ENCODE data around the gene CCND2.

Gene CCND2

DNA sequence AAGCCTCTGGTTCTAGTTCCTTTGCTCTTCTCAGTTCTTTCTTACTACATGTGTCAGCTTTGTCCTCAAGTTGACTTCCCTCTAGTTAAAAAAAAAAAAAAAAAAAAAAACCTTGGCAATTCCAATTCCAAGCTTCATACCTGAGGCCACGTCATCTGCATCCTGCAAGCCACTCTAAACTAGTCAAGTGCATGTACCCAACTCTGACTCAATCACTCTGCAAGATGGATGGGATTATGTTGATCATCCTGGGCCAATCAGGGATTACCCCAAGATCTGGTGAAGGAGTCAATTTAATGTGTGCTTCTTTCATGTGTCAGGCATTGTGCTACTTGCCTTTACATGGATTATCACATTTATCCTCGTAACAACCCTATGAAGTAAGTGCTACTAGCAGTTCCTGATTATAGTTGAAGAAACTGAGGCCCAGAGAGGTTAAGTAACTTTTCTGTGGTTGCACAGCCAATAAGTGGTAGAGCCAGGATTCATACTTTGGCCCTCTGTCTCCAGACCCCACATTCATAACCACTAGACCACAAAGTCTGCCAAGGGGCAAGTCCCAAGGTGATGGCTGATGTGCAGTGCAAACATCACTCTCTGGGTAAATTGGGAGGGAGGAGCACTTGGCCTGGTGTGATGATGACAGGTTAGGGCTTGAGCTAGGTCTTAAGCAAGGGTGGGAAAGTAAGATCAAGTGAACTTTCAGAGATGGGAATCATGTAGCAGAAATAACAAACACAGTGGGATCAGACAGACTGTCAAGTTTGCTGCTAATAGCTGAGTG lies 17.3 kb upstream of the CCND2 start:
- DNase-seq (ENCODE audit: low read depth in 1 of 2, low spot score in 1 of 2), result no peak

- DNase-seq (ENCODE audit: low read depth in 1 of 2, low spot score in 1 of 2), result no peak
Observed at GRCh38 chr12:4257442-4257841, 16.1 kb upstream of the CCND2 start.

DNA sequence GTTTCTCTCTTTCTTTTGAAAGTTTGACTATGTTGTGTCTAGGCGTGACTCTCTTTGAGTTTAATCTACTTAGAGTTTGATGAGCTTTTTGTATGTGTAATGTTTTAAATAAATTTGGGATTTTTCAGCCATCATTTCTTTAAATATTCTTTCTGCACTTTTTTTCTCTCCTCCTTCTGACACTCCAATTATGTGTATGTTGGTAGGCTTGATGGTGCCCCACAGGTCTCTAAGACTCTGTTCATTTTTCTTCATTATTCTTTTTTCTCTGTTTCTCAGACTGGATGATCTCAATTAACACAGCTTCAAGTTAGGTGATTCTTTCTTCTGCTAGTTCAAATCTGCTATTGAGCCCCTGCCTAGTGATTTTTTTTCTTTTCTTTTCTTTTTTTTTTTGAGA lies 14.5 kb upstream of the CCND2 start:
- no peak for DNase-seq (ENCODE audit: low read depth in 1 of 2, low spot score in 1 of 2)

DNA sequence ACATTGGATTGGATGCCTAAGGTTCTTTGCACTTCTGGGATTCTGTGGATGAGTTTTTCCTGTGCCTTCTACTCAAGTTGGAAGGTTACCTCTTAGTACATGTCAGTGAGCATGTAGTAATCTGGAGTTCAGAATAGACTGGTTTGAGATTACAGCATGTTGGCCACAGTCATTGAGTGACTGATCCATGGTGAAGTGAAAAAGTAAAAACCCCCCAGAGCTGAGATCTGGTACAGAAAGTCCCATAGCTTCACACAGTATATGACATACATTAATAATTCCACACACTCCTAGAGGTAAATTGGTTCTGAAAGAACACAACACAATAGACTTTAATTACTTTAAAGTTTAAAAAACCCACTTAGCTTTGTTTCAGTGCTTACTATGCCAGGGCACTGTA lies 11.9 kb upstream of the CCND2 start:
- DNase-seq (ENCODE audit: low read depth in 1 of 2, low spot score in 1 of 2), result no peak

- DNase-seq (ENCODE audit: low read depth in 1 of 2, low spot score in 1 of 2), result no peak
Observed at GRCh38 chr12:4265280-4265679, 8.3 kb upstream of the CCND2 start.

DNA sequence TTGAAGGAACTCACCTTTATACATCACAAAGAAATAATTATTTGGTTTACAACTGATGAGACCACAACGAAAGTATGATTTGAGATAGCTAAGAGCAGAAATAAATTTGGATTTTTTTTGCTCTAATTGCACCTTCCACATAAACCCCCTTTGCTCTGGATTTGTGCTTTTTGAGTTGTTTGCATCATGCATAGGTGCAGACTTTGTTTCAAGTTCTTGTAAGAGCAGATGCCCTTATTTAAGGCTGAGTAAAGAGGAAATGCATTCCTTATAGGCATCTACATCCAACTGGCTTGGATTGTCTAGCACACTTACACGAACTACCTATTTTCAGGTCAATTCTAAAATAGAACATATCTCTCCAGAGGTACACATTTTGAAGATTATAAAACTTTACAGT lies 6.6 kb upstream of the CCND2 start:
- DNase-seq (ENCODE audit: low read depth in 1 of 2, low spot score in 1 of 2), result no peak

DNA sequence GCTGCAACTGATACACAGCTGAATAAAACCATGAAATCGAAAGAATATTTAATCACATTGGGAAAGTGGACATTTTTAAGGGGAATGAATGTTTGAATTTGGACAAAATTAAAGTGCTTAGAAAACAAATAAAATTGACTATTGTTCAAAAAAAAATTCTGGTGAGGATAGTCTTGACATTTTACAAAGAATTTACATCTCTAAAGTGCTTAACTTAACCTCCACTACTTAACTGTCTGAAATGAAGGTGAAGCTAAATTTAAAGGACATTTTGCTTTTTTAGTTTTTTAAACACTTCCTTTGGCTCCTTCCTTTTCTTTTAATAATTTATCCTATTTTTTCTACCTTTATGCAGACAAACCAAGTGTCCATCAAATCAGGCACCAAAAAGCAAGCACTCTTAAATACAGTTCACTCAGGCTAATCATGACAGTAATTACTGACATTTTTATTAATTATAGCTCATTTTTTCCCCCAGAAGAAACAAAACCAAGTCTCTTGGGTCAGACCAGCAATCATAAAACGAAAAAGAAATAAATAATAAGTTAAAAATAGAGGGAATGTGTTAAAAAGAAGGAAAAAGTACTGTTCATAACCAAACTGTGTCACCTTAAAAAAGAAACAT lies 5.7 kb upstream of the CCND2 start:
- no peak for DNase-seq (ENCODE audit: low read depth in 1 of 2, low spot score in 1 of 2)

- DNase-seq (ENCODE audit: low read depth in 1 of 2, low spot score in 1 of 2), result peak in 1 of 2 donors; percentile 58
Observed at GRCh38 chr12:4268329-4269181, 5.0 kb upstream of the CCND2 start.

DNA sequence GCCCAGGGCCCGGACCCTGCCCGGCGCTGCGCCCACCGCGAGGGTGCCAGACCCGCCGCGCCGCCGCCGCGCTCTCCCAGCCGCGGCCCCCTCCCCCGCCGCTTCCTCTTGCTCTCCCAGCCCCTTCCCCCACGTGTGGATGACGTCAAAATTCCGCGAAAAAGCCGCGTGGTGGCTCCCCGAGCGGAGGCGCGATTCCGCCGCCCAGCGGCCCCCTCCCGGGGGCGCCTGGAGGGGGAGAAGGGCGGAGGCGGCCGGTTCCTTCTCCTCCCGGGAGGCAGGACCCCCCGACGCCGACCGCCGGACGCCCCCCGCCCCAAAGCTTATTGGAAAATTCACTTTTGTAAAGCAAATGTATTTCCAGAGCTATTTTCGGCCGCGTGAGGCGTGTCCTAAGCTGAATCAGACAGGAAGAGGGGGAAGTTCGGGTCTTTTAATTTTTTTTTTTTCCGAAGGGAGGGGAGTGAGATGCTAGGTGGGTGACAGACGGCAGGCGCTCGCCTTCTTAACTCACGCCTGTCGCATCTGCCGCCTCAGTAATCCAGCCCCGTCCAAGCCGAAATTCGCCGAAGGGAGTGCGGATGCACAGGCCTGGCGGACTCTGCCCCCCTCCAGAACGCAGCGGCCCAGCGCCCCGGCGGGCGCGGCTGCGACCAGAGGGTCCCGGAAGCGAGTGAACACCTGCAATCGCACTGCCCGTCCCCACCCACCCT lies 4.1 kb upstream of the CCND2 start:
- DNase-seq (ENCODE audit: low read depth in 1 of 2, low spot score in 1 of 2), result peak; percentile 91 to 94

- DNase-seq (ENCODE audit: low read depth in 1 of 2, low spot score in 1 of 2), result peak in 1 of 2 donors; percentile 40
Observed at GRCh38 chr12:4270016-4270830, 3.3 kb upstream of the CCND2 start.

- peak; percentile 43 to 47 for DNase-seq (ENCODE audit: low read depth in 1 of 2, low spot score in 1 of 2)
Observed at GRCh38 chr12:4270831-4271716, 2.5 kb upstream of the CCND2 start.

DNA sequence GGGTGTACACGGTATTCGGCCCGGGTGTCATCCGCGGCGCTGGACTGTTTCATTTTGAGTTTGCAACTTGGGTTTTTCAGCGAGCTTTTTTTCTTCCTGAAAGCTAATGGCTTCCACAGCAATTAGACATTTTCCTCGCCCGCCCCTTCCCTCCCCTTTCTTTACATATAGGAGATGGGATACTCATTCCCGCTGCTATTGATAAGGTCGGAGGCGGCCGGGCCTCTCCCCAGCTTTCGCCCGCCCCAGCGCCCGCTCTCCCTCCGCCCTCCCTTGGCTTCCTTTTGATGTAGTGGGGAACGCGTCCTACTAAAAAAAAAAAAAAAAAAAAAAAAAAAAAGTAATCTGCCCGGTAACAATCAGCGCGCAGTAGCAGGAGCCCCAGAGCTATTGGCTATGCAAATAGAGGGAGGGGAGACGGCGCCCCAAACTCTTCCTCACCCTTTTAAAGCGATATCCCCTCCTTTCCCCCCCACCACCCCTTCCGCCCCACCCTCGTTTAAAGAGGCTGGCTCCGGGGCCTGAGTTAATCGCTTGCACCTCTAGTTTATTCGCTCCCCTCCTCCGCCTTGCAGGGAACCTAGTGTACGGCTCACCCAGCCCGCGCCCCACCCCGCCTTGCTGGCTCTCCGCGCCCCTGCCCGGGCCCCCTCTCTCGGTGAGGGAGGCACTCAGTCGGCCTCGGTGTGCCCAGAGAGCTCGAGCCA lies 1.7 kb upstream of the CCND2 start:
- DNase-seq (ENCODE audit: low read depth in 1 of 2, low spot score in 1 of 2), result peak; percentile 75 to 91

- DNase-seq (ENCODE audit: low read depth in 1 of 2, low spot score in 1 of 2), result peak; percentile 57 to 67
Observed at GRCh38 chr12:4272424-4273272, 914 bp upstream of the CCND2 start.

DNA sequence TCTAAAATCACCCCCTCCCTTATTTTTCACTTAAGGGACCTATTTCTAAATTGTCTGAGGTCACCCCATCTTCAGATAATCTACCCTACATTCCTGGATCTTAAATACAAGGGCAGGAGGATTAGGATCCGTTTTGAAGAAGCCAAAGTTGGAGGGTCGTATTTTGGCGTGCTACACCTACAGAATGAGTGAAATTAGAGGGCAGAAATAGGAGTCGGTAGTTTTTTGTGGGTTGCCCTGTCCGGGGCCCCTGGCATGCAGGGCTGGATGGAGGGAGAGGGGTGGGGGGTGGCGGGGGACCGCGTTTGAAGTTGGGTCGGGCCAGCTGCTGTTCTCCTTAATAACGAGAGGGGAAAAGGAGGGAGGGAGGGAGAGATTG lies 300 bp upstream of the CCND2 start:
- DNase-seq (ENCODE audit: low read depth in 1 of 2, low spot score in 1 of 2), result no peak

GRCh38 chr12:4274396-4275015 lies 944 bp downstream of the CCND2 start:
- no peak for DNase-seq (ENCODE audit: low read depth in 1 of 2, low spot score in 1 of 2)

DNA sequence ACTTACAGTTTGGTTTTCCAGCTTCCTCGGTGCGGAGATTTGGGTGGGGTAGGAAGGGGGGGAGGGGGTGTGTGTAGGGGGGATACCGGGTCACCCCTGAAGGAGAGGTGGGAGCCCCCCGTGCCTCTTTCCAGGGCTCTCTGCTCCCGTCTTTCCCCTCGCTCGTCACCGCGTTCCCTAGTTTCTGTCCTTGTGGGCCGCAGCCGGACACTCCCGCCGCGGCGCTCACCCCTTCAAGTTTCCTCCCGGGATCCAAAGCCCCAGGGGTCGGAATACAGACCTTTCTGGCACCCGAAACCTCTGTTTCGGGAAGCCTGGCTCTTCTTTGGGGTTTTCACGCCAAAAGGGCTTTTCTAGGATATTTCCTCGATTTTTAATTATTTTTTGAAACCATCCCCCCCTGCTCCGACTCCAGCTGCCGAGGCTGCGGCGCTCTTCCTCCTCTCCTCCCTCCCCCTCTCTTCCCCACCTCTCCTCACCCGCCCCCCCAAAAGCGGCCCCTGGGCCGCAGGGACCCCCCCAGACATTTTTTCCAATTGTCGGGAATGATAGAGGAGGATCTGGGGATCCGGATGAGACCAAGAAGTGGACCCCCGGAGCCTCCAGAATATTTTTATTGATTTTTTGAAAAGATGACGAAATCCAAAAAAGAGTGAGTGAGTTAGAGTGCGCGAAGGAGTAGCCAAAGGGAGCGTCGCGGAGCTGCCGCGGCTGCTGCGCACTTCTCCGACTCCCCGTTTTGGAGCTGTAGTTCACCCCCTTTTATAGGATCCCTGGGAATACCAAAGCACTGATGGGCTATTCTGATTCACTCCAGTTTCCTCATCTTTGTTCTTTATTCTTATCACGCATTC lies 1.7 kb downstream of the CCND2 start:
- no peak for DNase-seq (ENCODE audit: low read depth in 1 of 2, low spot score in 1 of 2)
